ENCODE measurements around the gene OR4N2.
"Not testable (repeated sequence)": the region's sequence is repeated elsewhere in the genome, so short reads cannot be mapped to it uniquely, and the experiment has no call there.

Gene OR4N2

DNA sequence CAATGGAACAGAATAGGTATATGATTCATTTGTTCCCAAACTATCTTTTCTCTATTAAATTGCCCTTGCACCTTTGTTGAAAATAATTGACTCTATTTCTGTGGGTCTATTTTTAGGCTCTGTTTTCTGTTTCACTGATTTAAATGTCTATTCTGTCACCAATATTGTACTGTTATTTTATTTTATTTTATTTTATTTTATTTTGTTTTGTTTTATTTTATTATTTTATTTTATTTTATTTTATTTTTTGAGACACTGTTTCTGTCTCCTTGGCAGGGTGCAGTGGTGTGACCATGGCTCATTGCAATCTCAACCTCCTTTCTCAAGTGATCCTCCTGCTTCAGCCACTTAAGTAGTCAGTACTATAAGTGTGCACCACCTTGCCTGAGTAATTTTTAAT lies 34.9 kb downstream of the OR4N2 start:
- DNase-seq, result no peak

DNA sequence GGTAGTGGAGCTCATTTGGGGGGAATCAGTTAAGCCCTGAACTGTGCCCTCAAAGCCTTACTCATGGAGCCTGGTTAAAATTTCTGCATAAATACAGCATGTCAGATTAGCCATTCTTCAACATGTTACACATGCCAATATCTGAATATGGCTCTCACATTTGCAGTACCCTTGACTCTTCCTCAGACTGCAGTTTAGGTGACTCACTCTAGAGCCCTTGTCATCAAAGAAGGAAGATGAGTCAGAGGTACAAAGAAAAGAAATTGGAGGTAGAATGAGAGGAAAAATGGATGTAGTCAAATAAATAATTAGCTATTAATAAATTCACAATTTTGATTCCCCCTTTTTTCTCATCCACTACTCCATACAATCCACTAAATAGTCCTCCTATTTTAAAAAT lies 47.8 kb downstream of the OR4N2 start:
- DNase-seq, result no peak

DNA sequence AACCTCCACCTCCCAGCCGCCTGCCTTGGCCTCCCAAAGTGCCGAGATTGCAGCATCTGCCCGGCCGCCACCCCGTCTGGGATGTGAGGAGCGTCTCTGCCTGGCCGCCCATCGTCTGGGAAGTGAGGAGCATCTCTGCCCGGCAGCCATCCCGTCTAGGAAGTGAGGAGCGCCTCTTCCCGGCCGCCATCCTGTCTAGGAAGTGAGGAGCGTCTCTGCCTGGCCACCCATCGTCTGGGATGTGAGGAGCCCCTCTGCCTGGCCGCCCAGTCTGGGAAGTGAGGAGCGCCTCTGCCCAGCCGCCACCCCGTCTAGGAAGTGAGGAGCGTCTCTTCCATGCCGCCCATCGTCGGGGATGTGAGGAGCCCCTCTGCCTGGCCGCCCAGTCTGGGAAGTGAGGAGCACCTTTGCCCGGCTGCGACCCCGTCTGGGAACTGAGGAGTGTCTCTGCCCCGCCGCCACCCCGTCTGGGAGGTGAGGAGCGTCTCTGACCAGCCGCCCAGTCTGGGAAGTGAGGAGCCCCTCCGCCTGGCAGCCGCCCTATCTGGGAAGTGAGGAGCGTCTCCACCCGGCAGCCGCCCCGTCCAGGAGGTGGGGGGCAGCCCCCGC lies 62.6 kb downstream of the OR4N2 start:
- not testable (repeated sequence) for DNase-seq

DNA sequence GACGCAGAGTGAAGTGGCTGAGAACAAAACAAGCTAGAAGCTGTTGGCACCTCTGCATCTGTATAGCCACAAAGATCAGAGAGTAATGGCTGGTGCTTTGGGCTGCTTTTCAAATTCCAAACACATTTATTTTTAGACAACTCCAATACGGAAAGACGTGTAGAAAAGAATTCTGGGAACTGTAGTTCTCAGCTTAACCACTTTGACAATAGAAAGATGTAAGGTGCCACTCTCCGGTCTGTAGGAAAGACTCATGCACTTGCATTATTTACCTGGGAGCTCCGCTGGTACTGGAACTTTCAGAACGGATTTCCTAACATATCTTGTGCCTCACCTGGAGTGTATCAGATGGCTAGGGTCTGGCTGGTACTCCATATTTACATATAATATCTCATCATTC lies 69.6 kb downstream of the OR4N2 start:
- no peak for DNase-seq

DNA sequence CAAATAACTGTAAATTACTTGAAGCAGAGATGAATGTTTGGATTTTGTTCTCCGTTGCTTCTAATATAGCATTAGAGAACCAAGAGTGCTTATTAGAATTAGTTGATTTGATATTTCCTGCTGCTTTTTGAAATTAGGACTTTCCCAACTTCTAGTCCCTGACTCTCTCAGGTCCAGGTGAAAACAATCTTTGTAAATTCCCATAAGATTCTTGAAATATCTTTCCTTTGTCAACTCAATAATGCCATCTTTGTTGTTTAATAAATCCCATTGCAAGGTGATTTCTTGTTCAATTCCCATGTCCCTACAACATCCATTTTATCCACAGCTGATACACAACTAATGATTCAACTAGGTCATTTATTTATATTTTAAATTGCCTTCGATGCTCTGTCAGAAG lies 71.3 kb downstream of the OR4N2 start, which contains the start of gene OR4K2:
Gene OR4K2 (plus strand): TSS at position 301 of the 400 bp plus-strand sequence. CDS start 1,126 bp downstream, outside the sequence.
- DNase-seq, result no peak

DNA sequence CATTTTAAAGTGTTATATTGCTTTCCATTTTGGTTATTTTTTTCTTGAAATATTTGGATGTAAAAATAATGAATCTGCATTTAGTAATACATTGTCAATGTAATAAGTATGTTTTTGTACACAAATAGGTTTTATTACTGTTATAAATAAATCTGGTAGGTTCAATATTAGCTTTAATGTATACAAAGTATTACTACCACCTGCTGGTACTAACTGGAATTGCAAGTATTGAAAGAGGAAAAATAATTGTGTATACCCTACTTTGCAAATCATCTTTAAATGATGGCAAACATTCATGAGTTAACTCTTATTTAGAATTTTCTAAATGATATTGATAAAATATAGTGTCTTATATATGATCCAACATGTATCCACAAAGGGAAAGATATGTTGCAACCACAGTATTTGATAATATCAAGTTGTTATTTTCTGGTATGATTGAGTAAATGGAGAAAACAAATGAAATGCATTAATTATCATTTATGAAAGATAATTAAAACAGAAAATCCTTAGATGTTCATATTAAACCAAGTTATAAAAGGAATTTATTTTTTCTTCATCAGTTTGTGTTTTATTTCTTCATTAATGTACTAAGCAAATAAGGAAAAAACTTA lies 74.6 kb downstream of the OR4N2 start:
- DNase-seq, result no peak
